HEK293 (cell line): ENCODE data around the gene PHC3.

Experiments
- CTCF ChIP-seq: fragments of 450-650 bp; formaldehyde crosslinking; IDR thresholded peaks from 2 replicates; pipeline ENCODE4 v1.5.1; 2016; ENCODE audit warnings: missing biosample characterization, missing genetic modification characterization
- RBAK ChIP-seq: fragments of 450-650 bp; formaldehyde crosslinking; IDR thresholded peaks from 2 replicates; pipeline ENCODE4 v1.5.1; 2016; ENCODE audit warnings: missing biosample characterization, missing genetic modification characterization
- SCRT2 ChIP-seq: fragments of 450-650 bp; formaldehyde crosslinking; IDR thresholded peaks from 2 replicates; pipeline ENCODE4 v1.5.1; 2016; ENCODE audit warnings: missing biosample characterization, missing genetic modification characterization
- ZBTB10 ChIP-seq: fragments of 450-650 bp; formaldehyde crosslinking; IDR thresholded peaks from 2 replicates; pipeline ENCODE4 v1.5.1; 2016; ENCODE audit warnings: missing biosample characterization, missing genetic modification characterization
- ZNF394 ChIP-seq: fragments of 450-650 bp; formaldehyde crosslinking; IDR thresholded peaks from 2 replicates; pipeline ENCODE4 v1.5.1; 2016; ENCODE audit warnings: missing biosample characterization, missing genetic modification characterization, mild to moderate bottlenecking, moderate library complexity, borderline replicate concordance
- ZNF621 ChIP-seq: fragments of 450-650 bp; formaldehyde crosslinking; IDR thresholded peaks from 2 replicates; pipeline ENCODE4 v1.5.1; 2017; ENCODE audit warnings: missing biosample characterization, missing genetic modification characterization
- ZNF677 ChIP-seq: fragments of 450-650 bp; IDR thresholded peaks from 2 replicates; pipeline ENCODE4 v1.5.0; 2018; ENCODE audit warnings: missing biosample characterization, mild to moderate bottlenecking, missing genetic modification characterization, moderate library complexity
- ZSCAN5A ChIP-seq: fragments of 450-650 bp; formaldehyde crosslinking; IDR thresholded peaks from 2 replicates; pipeline ENCODE4 v1.5.1; 2016; ENCODE audit warnings: missing biosample characterization, missing genetic modification characterization

GRCh38 chr3:170178651-170179050 is 2.9 kb downstream of the PHC3 start:
- no peak for TF ChIP-seq SCRT2 (tag by site-specific recombination)
- no peak for TF ChIP-seq CTCF (tag by site-specific recombination)
- TF ChIP-seq ZBTB10 (tag by site-specific recombination), result no peak
- TF ChIP-seq ZNF394, result no peak
- no peak for TF ChIP-seq ZSCAN5A
- TF ChIP-seq RBAK (tag by site-specific recombination), result no peak
- no peak for TF ChIP-seq ZNF677 (tag by site-specific recombination)
- no peak for TF ChIP-seq ZNF621 (tag by site-specific recombination)
